GM21737 (cell line): ENCODE measurements around the gene ATP5MK.
"Not testable (repeated sequence)": the region's sequence is repeated elsewhere in the genome, so short reads cannot be mapped to it uniquely, and the experiment has no call there.

Experiments
- ATAC-seq: cut with Tn5 transposase; IDR thresholded peaks from one replicate; pipeline ENCODE4 v1.9.1; 2021; ENCODE audit warnings: mild to moderate bottlenecking, moderate library complexity; ENCODE audit not compliant: unreplicated experiment

Gene ATP5MK, protein sequence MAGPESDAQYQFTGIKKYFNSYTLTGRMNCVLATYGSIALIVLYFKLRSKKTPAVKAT

DNA sequence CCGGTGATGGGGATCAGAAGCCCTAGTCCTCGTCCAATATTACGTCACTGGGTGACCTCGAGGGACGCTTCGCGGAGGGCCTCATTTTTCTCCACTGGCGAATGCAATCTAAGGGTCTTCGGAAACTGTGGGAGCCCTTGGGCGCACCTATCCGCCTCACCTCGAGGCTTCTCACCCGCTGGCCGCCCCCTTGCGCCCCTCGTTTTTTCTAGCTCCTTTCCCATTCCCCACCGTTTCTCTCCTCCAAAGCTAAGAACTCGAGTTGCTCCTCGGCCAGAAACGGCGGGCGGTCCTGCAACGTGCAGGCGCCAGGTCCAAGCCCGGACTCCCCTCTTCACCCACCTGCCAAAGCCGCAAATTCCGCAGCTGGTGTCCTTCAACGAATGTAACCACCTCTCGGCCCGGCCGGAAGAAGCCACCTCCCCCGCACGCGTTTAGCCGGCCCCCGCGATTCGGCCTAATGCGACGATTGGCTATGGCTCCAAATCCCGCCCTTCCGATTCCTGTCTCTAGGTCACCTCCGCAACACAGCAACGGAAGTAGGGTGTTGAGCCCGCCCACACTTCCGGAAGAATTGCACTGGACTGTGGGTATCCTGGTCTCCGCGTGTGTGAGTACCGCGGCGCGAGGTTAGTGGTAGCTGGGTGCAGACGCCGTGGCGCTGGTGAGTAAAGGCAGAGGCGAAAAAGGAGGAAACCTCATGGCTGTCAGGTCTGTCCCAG lies at the start of gene ATP5MK, which contains the start of gene PDCD11:
ATP5MK (minus strand) TSS at position 409 of the 722 bp plus-strand sequence. CDS start 4,018 bp downstream, outside the sequence.
PDCD11 (plus strand) TSS at position 560 of the 722 bp plus-strand sequence. CDS start 1,801 bp downstream, outside the sequence.
- peak; percentile 98 for ATAC-seq

DNA sequence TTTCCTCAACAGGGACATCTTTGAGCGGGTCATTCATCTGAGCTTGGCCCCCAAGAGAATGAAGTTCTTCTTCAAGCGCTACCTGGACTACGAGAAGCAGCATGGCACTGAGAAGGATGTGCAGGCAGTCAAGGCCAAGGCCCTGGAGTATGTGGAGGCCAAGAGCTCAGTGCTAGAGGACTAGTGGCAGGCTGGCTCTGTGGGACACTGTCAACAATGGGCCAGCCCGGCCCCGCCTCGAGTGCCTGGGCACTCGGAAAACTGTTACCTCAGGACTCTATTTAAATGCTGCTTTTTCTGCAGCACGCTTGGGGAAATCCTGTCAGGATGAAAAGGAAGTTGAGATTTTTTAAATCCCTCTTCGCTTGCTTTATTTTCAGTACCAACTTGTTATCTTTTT lies 49.1 kb upstream of the ATP5MK start:
- ATAC-seq = no peak

DNA sequence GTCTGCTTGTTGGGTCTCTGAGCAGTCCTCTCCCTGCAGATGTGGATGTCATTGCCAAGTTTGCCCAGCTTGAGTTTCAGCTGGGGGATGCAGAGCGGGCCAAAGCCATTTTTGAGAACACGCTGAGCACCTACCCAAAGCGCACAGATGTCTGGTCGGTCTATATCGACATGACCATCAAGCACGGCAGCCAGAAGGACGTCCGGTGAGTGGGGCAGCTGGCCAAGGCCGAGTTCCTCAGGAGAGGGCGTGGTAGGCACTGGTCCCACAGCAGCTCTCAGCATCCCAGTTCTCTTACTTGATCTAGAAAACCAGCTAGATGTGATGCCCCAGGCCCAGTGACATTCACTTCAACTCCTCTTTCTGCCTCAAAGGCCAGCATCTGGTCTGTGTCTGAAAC lies 48.2 kb upstream of the ATP5MK start:
- ATAC-seq = no peak

DNA sequence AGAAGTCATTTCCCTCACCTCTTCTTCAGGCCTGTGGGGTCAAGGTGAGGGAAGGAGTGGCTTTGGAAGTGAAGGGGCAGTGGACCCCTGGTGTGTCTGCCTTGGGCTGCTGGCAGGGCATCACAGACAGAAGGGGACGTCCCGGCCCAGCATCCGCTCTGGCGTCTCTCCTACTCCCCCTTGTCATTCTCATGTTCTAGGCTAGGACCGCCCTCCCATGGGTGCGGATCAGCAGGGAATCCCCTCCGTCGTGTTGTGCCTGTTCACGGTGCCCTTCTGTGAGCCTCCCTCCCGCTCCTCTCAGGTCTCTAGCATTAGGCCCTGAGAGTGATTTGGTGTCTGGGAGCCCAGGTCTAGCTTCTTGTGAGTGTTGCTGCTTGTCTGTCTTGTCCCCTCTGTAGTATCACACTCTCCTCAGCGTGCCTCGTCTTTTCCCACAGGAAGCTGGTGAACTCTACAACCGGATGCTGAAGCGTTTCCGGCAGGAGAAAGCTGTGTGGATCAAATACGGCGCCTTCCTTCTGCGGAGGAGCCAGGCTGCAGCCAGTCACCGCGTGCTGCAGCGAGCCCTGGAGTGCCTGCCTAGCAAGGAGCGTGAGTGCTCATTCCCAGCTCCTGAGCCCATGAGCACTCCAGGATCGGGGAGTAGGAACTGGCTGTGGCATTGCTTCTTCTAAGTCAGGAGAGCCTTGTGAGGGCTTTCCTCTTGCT lies 47.4 kb upstream of the ATP5MK start:
- no peak for ATAC-seq

DNA sequence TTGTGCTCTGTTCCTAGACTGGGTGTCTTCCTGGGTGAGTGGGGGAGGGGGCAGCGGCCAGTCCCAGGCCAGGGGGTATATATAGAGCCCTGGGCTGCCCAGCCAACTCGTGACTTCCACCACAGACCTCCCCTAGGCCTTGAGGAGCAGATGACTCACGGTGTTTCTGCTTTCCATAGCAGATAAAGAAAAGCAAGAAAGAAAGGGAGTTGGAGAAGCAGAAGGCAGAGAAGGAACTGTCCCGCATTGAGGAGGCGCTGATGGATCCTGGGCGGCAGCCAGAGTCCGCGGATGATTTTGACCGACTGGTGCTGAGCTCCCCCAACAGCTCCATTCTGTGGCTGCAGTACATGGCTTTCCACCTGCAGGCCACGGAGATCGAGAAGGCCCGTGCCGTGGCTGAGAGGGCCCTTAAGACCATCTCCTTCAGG lies 45.8 kb upstream of the ATP5MK start:
- no peak for ATAC-seq

DNA sequence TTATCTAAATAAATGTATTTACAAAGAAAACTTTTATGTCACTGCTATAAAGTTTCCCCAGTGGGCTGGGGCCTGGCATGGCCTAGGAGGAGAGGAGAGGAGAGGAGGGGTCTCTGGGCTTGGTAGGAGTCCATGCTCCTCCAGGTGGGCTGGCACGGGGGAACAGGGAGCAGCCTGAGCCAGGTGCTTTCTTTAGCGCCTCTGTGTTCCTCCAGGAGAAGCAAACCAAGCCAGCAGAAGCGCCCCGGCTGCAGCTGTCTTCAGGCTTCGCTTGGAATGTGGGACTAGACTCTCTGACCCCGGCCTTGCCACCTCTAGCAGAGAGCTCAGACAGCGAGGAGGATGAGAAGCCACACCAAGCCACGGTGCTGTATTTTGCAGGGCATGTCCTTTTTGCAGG lies 45.3 kb upstream of the ATP5MK start:
- no peak for ATAC-seq

DNA sequence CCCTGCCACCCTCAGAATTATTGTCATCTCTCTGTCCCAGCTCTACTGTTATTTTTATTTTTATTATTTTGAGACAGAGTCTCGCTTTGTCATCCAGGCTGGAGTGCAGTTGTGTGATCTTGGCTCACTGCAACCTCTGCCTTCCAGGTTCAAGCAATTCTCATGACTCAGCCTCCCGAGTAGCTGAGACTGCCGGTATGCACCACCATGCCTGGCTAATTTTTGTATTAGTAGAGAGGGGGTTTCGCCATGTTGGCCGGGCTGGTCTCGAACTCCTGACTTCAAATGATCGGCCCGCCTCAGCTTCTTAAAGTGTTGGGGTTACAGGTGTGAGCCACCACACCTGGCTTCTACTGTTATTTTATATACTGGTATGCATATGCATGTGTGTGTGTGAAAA lies 44.9 kb upstream of the ATP5MK start:
- no peak for ATAC-seq

DNA sequence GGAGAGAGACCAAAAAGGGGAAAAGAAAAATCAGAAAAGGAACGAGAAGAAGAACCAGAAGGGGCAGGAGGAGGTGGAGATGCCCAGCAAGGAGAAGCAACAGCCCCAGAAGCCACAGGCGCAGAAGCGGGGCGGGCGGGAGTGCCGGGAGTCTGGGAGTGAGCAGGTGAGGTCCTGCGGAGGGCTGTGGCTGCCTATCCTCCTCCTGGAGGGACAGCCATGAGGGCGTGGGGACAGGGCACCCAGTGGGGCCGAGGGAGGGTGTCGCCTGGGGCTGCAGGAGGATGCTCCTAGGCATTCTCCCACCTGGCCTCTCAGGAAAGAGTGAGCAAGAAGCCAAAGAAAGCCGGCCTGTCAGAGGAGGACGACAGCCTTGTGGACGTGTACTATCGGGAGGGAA lies 44.1 kb upstream of the ATP5MK start:
- no peak for ATAC-seq

DNA sequence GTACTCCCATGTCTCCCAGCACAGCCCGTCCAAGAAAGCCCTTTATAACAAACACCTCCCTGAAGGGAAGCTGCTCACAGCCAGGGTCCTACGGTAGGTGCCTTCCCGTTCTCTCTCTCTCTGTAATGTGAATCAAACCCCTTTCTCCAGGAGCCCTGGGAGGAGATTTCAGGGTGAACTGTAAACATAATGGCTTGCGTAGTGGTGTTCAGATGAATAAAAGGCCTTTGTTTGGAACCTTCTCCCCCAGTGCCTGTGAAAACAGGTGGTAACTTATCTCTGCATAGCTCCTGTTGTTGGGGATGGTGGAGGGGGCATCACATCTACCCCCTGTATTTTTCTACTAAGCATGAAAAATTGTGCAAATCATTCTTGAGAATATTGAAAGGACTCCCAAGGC lies 43.5 kb upstream of the ATP5MK start:
- no peak for ATAC-seq

DNA sequence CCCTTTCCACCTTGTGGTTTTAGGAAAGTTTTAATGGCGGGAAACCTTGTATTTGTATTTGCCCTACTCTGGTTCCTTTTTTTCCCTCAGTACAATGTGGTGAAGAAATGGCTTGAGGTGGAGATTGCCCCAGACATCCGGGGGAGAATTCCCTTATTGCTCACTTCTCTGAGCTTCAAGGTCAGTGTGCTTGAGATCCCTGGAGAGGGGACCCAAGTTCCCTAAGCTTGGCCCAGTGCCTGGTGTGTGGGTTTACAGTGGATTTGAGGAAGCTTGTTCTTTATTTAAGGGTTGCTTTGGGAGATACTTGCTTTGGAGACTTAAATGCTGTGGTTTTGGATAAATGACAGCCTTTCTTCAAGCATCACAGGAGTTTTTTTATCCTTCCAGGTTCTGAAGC lies 37.6 kb upstream of the ATP5MK start:
- no peak for ATAC-seq

DNA sequence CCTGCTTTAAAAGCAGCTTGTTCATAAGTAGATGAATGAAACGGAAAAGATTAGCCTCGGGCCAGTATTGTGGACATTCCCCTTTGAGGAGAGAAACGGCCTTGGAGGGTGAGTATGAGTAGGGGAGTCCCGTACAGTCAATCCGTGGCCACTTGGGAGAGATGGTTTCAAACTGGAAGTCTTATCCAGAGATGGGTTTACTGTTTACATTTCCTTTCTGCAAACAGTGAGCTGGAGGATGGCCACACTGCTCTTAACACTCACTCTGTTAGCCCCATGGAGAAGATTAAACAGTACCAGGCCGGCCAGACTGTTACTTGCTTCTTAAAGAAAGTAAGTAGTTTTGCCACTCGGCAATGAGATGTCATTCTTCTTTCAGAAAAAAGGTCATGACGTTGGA lies 35.6 kb upstream of the ATP5MK start:
- no peak for ATAC-seq

DNA sequence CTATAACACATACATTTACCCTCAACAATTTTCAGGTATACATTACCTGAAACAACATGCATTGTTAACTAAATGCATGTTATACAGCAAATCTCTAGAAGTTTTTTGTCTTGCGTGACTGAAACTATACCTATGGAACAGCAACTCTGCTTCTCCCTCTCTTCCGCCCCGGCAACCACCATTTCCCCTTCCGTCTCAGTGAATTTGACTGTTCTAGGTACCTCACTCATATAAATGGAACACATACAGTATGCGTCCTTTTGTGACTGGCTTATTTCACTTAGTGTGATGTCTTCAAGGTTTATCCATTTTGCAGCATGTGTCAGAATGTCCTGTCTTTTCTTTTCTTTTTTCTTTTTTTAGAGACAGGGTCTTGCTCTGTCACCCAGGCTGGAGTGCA lies 33.4 kb upstream of the ATP5MK start:
- no peak for ATAC-seq

DNA sequence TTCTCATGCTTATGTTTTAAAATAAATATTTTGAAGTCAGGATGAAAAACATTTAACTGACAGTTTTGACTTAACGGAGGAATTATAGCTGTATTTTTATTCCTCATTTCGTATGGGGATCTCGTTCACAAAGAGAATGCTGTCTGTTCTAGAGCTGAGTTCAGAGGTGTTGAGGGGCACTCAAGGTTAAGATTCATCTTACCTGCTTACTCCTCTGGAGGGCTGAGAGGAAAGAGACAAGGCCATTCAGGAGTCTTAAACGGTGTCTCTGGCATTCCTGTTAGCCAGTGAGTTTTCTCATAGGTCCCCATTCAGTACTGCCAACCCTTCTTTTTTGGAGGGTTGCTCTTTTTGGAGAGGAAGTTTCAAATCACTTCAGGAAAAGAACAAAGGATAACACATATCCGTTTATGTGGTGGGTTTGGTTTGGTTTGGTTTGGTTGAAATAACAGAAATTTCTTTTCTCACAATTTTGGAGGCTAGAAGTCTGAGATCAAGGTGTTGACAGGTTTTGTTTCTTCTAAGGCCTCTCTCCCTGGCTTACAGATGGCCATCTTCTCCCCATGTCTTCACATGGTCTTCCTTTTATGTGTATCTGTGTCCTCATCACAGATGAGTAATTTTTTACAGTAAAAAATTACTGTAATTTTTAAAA lies 32.8 kb upstream of the ATP5MK start:
- no peak for ATAC-seq

DNA sequence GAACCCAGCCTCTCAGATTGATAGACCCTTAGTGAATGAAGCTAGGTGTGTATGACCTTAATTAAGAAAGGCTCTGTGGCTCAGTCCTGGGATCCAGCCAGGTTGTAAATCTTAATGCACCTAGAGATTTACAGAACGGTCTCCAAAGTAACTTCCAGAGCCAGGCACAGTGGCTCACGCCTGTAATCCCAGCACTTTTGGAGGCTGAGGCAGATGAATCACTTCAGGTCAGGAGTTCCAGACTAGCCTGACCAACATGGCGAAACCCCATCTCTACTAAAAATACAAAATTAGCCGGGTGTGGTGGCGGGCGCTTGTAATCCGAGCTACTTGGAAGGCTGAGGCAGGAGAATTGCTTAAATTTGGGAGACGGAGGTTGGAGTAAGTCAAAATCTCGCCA lies 31.6 kb upstream of the ATP5MK start:
- ATAC-seq = no peak

DNA sequence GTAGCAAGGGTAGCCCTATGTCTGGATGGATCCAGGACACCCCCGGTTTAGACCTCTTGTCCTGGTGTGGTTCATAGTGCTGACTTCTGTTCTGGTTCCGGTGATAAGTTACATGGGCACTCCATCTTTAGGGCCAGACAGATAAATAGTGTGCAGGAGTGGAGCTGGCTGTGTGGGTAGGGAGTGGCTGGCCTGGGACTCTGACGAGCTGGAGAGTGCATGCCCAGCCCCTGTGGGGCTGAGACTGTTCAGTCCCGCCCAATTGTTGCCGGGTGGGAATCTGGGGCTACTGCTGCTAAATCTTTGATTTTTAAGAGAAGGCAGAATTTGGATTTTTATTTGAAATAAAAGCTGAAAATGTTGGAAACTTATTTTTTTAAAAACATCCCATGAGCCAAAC lies 27.5 kb upstream of the ATP5MK start:
- ATAC-seq = no peak

DNA sequence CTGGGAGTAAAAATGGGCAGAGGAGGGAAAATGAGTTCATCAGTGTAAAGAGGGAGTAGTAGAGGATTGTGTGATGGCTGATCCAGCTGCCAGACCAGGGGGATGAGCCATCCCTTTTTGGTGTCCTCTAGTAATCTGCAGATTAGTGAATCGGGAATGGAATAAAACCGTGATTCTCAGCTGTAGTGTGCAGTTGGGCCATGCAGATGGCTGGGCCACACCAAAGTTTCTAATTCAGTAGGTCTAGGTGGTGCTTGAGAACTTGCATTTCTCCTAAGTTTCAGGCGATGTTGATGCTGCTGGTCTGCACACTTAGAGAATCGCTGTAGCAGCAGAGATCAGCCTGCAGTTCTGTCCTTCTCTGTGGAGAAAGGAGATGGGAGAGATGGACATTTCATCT lies 22.8 kb upstream of the ATP5MK start:
- no peak for ATAC-seq

DNA sequence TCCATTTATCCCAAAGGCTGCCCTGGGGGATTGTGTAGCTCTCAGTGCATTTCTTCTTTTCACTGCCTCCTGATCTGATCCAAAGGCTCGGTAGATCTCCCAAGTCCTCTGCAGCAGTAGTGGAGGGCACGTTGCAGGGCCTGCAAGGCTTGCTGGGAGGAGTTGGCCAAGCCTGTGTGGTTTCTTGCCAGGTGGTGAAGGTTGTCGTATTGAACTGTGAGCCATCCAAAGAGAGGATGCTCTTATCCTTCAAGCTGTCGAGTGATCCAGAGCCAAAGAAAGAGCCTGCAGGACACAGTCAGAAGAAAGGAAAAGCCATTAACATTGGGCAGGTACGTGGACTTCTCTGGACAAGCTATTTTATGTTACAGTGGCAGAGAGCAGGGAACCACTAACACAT lies 21.3 kb upstream of the ATP5MK start:
- ATAC-seq = no peak

DNA sequence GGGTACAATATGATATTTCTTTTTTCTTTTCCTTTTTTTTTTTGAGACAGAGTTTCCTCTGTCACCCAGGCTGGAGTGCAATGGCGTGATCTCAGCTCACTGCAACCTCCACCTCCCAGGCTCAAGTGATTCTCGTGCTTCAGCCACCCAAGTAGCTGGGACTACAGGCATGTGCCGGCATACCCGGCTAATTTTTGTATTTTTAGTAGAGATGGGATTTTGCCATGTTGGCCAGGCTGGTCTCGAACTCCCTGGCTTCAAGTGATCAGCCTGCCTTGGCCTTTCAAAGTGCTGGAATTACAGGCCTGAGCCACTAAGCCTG lies 20.8 kb upstream of the ATP5MK start:
- ATAC-seq = not testable (repeated sequence)

DNA sequence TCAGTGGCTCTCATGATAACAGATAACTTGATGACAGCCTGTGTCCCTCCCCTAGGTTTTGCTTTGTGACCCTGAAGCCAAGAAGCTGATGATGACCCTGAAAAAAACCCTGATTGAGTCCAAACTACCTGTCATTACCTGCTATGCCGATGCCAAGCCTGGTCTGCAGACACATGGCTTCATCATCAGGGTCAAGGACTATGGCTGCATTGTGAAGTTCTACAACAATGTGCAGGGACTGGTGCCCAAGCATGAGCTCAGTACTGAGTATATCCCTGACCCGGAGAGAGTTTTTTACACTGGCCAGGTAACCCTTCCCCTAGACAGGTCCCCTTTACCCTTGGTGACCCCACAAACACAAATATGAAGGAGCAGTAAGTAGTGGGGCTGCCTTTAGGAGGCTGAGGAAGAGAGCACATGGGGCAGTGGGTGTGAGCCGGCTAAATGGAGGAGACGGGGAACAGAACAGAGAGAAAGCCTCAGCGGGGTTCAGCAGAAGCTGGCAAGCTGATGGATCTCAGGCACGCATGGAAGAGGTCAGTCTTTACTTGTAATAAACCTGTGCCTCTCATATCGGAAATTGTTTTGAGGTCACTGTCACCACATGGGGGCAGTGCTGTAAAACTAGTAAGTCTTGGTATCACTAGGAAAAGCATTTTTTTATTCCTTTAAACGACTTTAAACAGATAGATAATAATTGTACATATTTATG lies 20.3 kb upstream of the ATP5MK start:
- no peak for ATAC-seq

DNA sequence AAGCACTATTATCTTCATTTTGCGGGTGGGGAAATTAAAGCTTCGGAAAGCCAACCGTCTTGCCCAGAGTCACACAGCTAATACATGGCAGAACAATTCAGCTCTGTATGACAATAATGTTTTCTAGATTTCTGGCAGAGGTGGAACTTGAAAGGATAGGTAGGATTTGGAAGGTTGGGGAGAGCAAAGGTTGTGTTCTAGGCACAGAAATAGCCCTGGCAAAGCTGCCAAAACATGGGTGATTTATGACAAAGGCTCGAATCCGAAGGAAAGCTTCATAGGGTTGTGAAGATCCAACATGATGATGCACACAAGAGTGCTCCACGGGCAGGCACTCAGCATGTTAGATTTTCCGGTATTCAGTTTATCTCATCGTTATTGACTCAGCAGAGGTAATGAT lies 19.3 kb upstream of the ATP5MK start:
- ATAC-seq = no peak

DNA sequence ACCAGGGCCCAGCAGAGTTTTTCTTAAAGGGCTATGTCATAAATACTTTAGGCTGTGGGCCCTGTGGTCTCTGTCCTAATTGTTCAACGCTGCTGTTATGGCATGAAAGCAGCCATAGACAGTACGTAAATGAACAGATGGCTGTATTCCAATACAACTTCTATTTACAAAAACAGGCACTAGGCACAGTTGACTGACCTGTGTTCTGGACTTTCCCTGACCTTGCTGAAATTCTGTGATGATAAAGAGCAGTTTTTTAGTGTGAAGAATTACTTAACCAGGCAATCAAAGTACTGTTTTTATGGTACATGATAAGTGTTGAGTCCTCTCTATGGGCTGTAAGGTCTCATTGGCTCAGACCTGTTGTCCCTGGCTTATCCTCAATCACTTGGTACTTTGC lies 17.3 kb upstream of the ATP5MK start:
- no peak for ATAC-seq
